Measurements from ENCODE around the gene RBP3.
A peak's percentile ranks its signal among the peaks of the same experiment; 100 is the strongest.

The RBP3 gene

DNA sequence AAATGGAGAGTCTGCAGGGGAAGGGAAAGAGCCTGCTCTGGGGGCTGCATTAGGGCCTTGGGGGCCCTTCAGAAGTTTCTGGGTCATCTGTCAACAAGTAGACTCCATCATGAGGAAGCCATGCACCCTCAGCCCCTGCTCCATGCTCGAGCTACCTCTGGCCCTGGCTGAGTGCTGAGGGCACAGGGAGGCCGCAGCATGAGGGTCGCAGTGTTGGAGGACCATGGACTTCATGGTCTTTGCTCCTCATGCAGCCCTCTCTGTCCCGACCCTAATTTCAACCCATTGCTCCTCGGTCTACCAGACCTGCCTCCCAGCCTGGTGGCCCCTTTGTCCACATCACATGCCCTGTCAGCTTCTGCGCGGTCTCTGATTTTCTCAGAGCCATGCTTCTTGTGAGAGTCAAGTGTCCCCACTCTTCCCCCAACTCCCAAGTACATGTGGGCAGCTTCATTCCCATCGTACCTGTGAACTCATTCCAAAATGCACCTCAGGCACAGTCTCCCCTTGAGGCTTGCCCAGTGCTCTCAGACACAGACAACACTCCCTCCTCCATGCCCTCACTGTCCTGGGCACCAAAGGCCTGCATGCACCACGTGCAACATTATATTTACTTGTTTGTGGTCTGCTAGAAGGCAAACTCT, 21.2 kb downstream of the RBP3 start:
- FAIRE-seq (no peak), DNase-seq (ENCODE audit: insufficient read length, low spot score) (no peak)

DNA sequence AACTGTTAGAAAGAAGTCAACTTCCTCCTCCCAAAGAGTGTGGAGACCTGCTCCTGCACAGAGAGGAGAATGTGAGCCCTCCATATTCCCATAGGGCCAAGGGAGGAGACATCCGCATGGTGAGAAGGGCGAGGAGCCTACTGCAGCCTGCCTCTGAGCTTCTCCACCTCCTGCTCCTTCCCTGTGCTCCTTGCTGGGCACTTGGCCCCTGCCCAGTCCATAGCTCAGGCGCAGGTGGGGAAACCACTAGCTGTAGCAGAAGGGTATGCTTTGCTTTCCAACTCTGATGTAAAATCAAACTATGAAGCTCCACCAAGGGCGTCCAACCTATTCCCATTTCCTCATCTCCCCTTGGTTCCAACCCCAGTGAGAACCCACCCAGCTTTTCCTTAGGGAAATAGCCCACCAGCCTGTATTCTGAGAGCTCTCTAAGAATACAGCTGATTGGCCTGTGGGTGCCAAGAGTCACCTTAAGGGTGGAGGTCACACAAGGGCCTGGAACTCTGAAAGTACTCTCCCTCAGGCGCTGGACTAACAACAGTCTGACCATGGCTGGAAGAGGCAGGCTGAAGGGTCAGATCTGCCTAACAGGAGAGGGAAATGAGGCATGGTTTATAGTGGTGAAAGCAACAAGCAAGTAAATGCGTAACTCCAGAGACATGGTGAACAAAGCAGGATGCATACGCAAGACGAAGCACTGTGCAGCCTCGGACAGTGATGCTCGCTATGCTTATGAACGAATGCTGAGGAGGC, 22.0 kb downstream of the RBP3 start:
- FAIRE-seq: no peak
- DNase-seq (ENCODE audit: insufficient read length, low spot score): no peak

DNA sequence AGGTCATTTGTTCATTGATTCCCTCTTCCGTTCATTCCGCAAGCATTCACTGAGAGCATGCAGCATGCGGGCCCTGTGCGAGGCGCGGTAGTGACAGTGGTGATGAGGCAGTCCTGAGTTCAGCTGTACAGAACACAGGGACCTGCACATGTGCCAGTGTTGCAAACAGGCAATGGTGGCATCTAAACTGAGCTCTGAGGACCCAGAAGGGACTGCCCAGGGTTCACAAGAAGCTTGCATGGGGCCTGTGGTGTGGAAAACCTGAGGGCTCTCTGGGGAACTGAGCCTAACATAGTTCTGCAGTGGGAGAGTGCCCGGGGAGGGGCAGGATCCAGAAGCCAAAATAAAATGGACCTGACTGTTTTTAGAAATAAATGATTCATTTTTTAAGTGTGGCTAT, 22.7 kb downstream of the RBP3 start:
- FAIRE-seq: no peak

DNA sequence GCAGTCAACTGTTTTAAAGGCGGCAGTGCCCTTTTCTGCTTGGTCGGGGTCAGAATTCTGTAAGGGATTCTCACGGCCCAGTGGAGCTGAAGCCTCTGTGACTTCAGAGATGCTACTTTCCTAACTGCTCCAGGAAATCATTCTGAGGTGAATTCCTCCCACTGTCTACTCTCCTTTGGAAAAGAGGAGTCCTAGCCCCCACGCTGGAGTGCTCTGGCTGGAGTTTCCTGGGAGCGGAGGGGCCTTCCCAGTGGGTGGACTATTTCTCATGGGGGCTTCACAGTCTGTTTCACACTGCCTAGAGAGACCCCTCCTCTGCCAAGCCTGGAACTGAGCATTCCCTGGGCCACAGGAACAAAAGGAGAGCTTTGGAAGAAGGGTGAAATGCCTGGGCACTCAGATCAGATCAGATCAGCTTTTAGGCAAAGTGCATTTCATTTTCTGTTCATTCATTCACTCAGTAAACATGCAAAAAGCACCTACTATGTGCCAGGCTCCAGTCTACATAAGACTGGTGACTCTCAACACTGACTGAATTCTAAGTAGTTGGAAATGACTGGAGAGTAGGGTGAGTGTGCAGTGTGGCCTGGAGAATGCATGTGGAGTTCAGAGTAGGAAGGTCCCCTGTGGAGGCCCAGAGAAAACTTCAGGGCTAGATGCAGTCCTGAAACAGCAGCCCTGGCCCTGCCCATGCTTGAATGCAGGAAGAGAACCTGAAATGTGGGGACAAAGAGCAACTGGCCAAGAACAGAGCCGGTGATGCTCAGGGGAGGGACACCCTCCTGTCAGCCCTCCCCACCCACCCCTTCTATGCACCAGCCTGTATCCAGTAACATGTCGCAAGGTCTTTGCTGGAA, 23.7 kb downstream of the RBP3 start:
- no peak for FAIRE-seq
- no peak for DNase-seq (ENCODE audit: insufficient read length, low spot score)

More for the DNA sequence above, 22.7 kb downstream of the RBP3 start:
- DNase-seq (ENCODE audit: insufficient read length, low spot score): no peak

DNA sequence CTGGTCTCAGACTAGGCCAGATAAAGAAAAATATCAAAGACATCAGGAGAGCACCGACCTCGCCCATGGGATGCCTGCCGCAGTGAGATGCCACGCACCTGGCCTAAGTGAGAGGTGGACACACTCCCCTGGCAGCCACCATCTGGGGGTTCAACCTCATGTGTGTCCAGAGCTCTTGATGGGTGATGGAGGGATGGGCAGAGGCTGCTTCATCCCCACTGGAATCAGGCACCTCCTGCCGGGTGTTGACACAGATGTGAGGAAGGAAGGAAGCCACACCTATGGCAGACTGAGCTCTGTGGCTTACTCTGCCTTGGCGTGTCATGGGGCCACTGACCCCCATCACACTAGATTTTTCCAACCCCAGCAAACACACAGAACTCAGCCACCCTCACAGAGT, 24.6 kb downstream of the RBP3 start:
- FAIRE-seq (no peak), DNase-seq (ENCODE audit: insufficient read length, low spot score) (no peak)

DNA sequence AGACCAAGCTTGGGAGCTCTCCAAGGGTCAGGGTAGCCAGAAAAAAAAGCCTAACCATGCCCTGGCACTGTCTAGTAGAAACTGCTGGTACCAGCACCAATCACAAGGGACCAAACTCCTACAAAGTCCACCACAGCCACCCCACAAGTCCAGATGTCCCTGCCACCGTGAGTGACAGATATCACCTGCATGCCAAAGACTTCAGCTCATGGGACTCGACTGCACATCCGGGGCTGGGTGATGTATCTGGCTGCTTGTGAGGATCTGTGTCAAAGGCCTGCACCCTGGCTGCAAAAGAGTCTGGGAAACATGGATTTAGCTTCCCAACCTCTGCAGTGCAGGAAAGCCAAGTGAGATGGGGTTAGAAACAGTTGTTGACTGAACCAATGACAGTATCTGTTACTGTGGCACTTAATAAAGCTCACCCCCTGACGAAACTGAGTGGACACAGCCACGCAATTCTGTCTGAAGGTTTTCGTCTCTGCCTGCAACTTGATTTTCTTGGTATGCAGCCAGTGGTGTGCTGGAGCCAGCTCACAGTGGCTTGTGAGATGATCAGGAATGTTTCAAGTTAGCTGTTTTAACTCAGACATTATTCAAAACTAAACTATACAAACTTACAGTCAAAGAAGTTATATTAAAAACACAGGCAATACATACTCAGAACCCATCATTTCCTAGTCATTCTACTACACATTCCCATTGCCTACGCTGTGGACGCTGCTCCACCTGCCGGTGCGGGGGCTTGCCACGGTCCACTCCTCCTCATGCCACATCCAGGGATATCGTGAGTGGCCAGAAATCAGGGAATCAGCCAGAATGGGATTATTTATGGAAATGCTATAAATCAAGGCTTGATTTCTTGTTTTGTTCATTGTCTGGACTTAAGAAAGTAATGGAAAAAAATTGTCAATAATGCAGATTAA, 26.7 kb downstream of the RBP3 start:
- DNase-seq (ENCODE audit: insufficient read length, low spot score): no peak
- FAIRE-seq: no peak

DNA sequence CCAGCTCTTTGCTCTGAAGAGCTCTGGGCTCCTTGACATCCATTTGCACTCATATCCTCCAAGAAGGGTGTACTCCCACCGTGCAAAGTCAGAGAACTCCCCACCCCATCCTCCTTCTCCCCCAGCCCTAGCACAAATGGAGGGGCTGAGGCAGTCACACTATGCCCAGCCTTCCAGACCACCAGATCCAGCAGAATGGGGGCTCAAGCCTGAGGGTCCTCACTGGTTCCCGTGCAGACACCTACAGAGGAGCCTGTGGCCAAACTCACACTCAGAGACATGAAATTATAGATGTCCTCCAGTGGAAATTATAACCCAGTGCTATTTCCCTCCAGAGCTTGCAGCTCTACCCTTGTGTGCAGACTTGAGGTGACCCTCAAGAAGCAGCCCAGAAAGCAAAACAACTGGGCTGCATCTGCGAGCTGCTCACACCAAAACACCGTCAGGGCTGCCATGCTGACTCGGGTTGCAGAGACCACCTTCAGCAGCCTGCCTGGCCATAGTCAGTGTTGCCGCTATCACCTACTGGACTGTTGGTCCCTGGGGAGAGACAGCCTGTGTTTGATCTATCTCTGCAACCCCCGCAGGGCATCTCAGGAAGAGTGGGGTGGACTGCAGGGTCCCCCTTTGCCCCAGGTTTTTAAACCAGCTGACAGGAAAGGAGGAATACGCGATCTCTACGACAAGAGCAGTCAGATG, 28.5 kb downstream of the RBP3 start:
- DNase-seq (ENCODE audit: insufficient read length, low spot score) (no peak), FAIRE-seq (no peak)

DNA sequence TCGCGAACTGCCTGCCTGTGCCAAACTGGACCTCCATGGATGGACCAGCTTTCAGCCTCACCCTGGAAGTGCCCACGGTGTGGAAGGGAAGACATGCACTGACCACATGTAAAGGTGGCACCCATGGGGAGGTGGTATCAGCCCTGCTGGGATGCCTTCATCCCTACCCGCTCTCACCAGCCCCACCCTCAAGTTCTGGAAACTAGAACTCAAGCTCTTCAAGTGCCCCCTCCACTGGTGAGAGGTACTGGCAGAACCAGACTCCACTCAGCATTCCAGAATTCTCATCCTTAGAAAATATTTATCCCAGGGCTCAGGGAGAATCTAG, 30.0 kb downstream of the RBP3 start:
- FAIRE-seq: no peak

DNA sequence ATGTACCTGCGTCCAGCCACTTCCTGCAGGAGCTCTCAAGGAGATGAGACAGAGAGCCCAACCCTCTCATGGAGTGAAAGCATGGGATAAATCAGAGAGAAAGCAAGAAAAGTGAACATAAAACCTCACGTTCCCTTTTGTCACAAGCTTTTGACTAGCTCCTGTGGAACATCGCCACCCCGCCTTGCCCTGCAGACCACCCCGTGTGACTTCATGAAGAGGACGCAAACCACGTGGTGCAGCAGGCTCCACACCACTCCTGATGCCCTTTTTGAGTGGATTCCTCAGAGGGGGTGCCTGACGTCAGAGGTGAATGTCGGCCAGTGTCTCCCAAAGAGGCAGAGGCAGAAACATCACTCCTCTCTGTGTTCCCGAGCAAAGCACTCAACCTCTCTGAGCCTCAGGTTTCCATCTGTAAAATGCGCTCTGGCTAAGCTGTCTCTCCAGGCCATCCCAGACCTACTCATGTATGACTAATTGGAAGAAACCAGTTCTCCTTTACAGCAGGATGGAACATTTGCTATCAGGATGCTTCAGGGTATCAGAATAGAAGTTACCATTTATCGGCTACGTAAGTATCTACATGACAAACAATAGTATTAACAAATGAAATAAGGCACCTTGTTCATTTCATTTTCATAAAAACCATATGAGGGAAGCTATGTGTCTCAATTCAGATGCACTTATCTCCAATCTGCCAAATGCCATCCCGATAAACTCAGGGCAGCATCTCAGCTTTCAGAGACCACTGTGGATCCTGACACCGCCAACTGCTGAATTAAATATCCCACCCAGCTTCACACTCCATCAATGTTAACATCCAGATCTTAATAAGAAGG, 30.7 kb downstream of the RBP3 start:
- no peak for FAIRE-seq
- DNase-seq (ENCODE audit: insufficient read length, low spot score): no peak

More for the DNA sequence above, 30.0 kb downstream of the RBP3 start:
- DNase-seq (ENCODE audit: insufficient read length, low spot score): no peak

DNA sequence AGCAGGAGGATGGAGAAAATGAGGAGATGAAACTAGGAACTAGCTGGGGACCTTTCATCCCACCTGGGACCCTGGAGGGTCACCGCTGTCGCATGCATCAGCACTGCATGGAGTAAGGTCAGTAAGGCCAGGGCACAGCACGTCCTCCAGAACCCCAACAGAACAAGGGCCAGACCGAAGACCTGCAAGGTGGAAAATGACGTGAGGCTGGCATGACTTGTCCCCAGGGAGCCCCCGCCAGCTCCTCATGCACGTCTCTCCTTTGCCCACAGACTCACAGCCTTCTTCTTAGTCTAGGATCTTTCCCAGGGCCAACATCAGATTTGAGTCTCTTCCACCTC, 31.3 kb downstream of the RBP3 start:
- FAIRE-seq: no peak

DNA sequence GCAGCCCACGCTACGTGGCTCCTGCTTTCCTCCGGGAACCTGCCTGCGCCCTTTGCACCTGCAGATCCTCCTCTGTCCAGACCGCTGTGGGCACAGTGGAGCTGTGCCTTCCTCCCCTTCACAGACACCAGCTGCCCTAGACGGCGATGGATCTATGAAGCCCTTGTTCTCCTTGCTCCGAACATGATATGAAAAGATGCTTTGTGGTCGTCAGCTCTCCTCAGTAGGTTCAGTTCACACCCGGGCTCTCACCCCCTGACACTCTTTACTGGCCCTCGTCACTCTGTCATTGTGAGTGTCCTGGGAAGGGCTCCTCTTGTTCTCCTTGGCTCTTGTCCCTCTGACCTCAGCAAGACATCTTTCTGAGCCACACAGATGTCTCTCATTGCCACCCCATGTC, 31.7 kb downstream of the RBP3 start:
- no peak for DNase-seq (ENCODE audit: insufficient read length, low spot score)
- no peak for FAIRE-seq

More for the DNA sequence above, 31.3 kb downstream of the RBP3 start:
- DNase-seq (ENCODE audit: insufficient read length, low spot score): no peak

DNA sequence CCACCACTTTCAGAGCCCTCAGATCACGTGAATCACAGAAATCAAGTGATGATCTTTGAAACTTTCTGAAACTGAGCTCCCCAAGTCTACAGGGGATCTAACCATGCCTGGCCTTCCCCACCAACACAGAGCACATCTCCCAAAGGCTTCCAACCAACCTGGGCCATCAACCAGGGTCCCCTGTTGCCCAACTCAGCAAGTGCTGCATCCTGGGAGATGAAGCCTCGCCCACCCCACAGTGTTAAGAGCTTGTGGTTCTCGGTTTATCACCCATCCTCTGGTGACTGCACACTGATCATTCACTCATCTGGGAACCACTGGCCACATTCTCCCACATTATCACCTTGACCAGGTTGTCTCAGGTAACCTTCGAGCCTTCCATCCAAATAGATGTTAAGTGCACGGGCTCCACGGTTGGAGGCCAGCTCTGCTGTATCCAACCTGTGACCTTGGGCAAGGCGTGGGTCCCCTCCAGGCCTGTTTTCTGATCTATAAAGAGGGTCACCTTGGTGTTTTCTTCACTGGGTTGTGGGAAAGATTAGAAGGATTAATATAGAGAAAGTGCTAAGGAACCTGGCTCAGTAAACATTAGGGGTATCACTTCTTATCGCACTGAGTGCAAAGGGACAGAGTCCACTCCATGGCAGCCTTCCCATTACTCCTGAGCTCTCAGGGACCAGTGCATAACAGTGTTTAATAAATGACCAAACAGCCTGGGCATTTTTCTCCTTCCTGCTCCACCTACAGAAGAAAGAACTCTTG, 32.4 kb downstream of the RBP3 start:
- FAIRE-seq (no peak), DNase-seq (ENCODE audit: insufficient read length, low spot score) (no peak)

DNA sequence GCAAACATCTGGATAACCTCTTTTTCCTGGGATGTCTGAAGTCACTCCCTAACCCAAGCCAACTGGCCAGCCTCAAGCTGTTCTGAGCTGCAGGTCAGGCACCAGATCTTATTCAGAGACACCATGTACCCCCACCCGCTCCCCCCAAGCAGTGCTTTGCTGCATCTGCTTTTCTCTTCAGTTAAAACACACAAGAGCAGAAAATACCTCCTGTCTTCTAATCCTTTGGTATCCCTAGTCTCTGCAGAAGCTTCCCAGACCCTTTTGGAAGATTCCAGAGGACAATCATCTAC, 32.9 kb downstream of the RBP3 start:
- FAIRE-seq (no peak), DNase-seq (ENCODE audit: insufficient read length, low spot score) (no peak)

DNA sequence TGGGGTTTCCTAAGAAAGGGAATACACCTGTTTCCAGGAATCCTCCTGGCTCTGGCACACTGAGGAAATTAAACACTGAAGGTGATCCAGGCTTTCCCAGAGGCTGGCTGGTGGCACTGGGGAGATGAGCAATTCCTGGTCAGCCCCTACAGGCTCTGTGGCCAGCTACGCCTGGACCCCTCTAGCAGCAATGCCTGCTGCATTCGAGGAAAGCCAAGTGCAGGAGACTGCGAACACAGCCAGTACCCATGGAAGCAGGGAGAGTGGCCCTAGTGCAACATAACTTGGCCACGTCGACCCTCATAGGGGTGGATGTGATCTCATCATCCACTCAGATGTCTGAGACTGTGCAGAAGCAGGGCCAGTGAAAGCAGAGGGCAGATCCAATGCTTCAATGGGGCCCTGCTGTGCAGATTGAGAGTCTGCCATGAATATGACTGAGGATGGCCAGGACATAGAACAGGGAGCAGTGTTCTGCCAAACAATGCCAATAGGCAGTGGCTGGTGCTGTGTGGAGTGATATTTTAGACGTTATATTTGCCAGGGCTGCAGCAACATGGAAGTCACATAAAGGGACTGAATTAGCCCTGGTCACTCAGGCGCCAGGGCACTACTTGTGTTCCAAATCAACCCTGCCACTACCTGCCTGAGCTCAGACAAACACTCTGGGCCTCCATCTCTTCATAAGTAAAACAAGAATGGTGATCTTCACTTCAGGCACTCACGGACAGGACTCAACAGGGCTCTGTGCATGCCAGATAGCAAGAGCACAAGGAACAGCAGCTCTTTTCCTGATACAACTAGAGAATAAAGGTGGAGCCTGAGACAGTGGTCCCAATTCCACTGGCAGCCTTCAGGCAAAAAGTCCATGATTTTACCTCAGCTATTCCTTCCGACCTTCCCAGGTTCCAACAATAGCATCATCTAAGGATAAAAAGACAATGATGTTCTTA, 33.5 kb downstream of the RBP3 start:
- DNase-seq (ENCODE audit: insufficient read length, low spot score) (no peak), FAIRE-seq (no peak)

DNA sequence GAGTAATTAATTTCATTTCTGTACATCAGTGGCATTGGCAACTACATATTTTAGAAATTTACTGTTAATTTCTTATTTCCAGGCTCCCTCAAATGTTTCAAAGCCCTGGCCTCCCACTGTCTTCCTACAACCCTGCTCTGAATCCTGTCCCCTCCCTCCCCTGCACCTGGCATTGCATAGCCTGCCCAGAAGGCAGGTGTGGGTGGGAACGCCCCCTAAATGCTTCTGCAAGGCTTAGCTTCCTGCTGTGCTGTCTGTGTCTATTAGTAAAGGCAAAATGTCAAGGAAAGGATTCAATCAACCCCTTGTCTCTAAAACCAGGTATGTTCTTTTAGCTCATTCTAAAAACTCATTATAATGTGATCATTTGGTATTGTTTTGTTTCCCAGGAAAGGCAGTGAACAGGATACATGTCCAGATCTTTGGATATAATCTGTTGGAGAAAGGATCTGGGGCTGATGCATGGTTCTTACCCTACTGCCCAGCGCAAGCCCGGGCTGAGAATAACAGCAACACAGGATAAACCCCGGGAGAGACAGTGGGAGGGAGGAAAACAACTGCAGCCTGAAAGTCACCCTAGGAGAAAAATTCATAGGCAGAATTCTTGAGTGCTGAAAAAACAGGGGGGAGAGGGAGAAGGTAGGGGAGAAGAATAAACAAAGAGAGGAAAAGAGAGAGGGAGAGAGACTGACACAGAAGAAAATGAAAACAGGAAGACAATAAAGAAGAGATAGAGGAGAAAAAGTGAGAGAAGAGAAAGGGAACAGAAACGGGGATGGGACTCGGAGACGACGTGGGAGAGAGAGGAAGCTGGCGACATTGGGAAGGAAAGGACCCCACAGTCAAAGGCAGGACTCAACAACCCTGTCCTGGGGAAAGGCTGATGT, 35.3 kb downstream of the RBP3 start:
- FAIRE-seq (no peak), DNase-seq (ENCODE audit: insufficient read length, low spot score) (no peak)

DNA sequence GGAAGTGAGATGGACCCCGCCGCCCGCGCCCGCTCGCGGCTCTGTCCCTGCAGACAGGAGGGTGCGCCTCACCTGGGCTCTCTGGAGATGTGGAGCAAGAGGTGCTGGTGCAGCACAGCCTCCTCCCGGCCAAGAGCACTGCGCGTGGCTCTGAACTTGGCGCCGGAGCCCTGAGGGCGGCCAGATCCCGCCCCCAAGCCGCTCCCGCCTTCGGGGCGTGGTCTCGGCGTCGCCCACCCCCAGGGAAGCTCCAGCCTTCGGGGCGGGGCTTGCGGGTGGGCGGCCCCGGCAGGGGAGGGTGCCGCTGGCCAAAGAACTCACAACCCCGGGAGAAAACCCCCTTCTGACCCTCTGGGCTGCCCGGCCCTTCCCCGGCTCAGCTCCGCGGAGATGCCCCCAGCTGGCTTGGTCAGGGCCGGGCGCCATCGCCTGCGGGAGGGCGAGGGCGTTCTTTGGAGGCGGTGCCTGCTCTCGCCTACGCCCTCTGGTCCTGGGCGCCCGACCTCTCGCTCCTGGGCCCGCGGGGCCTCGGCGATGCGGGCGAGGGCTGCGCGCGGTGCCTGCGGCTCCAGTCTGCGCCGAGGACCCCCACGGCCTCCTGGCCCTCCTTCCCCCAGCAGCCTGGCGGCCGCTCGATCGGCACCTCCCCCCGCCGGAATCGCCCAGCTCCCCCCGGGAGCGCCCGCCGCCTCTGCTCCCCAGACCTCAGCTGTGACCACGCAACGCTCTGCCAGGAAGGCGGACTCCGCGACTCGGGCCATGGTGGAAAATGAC, 36.2 kb downstream of the RBP3 start, which contains the start of gene ZNF488:
Gene ZNF488 (minus strand): TSS at position 146 of the 774 bp plus-strand sequence. CDS start 15,464 bp downstream, outside the sequence.
- DNase-seq (ENCODE audit: insufficient read length, low spot score) (peak; percentile 81), FAIRE-seq (no peak)
